Activated T-helper 1 cell treated with anti-CD3 and anti-CD28 coated beads, Interleukin-12 subunit alpha, Interleukin-12 subunit beta, Interleukin-2, Interleukin-4 antibody, amounts not matched to agents 30 ng/mL and 10 ng/mL and 1 ng/mL, durations not matched to agents 14 hours and 24 hours and 36 hours (primary cell): ENCODE measurements around the gene RAPH1. TPM values are rescaled to one million over a fixed set of nuclear protein-coding genes. Genes with fewer than 3 reads are reported as not detected.

Experiments
- DNase-seq: peaks from one replicate; pipeline ENCODE4 v3.0.0; 2021; ENCODE audit warnings: low spot score
- H3K27ac Mint-ChIP-seq: one replicate; pipeline ENCODE4 v1.8.0; 2021; ENCODE audit warnings: mild to moderate bottlenecking, mixed read lengths
- H3K27me3 Mint-ChIP-seq: one replicate; pipeline ENCODE4 v1.8.0; 2022; ENCODE audit warnings: mild to moderate bottlenecking, moderate library complexity, mixed read lengths; ENCODE audit not compliant: insufficient read depth
- H3K36me3 Mint-ChIP-seq: one replicate; pipeline ENCODE4 v1.8.0; 2021; ENCODE audit warnings: low read depth, mixed read lengths
- H3K4me1 Mint-ChIP-seq: one replicate; pipeline ENCODE4 v1.8.0; 2021; ENCODE audit warnings: low read depth, mixed read lengths
- H3K4me3 Mint-ChIP-seq: one replicate; pipeline ENCODE4 v1.8.0; 2021; ENCODE audit warnings: mild to moderate bottlenecking, moderate library complexity, mixed read lengths
- H3K9me3 Mint-ChIP-seq: one replicate; pipeline ENCODE4 v1.8.0; 2021; ENCODE audit warnings: mixed read lengths
- intact Hi-C: fragments of 100-400 bp; cut with micrococcal nuclease; formaldehyde crosslinking; loops from one replicate; pipeline ENCODE4 v1.15.1; 2024
- total RNA-seq: library from RNA; stranded (reverse); gene quantifications from 2 replicates; pipeline ENCODE4 v1.2.3, GENCODE V29; 2022

RAPH1 gene
- total RNA-seq, 1 donor from 2014 or later: 4.6 TPM

GRCh38 chr2:203455209-203455608 lies 79.9 kb downstream of the RAPH1 start:
- no peak overlapping the region for H3K27ac Mint-ChIP-seq
- H3K9me3 Mint-ChIP-seq: no peaks in the 10 kb centered on the region
- H3K4me3 Mint-ChIP-seq: no peak overlapping the region
- no peak for DNase-seq
- peaks cover 4% of the 10 kb centered on the region for H3K4me1 Mint-ChIP-seq
- H3K36me3 Mint-ChIP-seq: peaks cover 5% of the 10 kb centered on the region
- H3K27me3 Mint-ChIP-seq: no peaks in the 10 kb centered on the region
- intact Hi-C loops: loop anchor here (10.0 kb wide), 2 partner anchors 440 to 540 kb away; partner anchors contain the start of genes CARF, NBEAL1 and WDR12

DNA sequence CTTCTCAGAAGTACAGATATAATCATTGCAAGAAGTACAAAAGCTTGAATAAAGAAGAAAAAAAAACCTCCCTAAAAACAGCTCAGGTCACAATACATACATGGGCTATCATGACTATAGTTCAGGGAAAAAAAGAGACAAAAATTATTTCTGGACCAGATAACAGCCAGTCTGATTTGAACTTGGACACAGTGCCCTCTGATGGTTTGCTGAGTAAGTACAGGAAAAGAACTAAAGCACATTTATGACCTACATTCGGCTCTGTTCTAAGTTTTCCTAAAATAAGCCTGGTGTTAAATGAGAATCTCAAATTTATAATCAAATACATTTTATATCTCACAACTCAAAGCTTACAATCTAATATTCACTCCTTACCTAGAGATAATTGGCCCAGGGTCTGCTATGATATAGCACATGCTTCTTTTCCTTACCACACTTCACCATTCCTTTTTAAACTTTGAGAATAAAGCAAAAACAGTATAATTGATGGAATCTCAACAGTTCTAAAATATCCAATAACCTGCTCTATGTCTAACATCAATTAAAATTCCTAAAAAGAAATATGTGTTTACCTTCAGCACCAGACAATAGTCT lies 81.1 kb downstream of the RAPH1 start:
- no peak for DNase-seq

GRCh38 chr2:203451689-203452088 lies 83.4 kb downstream of the RAPH1 start:
- H3K4me3 Mint-ChIP-seq: no peak overlapping the region
- no peak overlapping the region for H3K27ac Mint-ChIP-seq
- intact Hi-C loops: loop anchor here (5.0 to 10.0 kb wide), 3 partner anchors 437 to 864 kb away; partner anchors contain the start of genes CARF, NBEAL1 and WDR12
- no peaks in the 10 kb centered on the region for H3K27me3 Mint-ChIP-seq
- no peak for DNase-seq
- peaks cover 3% of the 10 kb centered on the region for H3K36me3 Mint-ChIP-seq
- peaks cover 9% of the 10 kb centered on the region for H3K4me1 Mint-ChIP-seq
- H3K9me3 Mint-ChIP-seq: no peaks in the 10 kb centered on the region

More for the DNA sequence above, 81.1 kb downstream of the RAPH1 start:
- intact Hi-C loops: loop anchor here (1.0 to 10.0 kb wide), 6 partner anchors 229 to 881 kb away; partner anchors contain the start of genes CARF, NBEAL1 and WDR12
- Mint-ChIP-seq H3K9me3 (no peaks in the 10 kb centered on the region), H3K4me3 (no peak overlapping the region), H3K27me3 (no peaks in the 10 kb centered on the region), H3K36me3 (peaks cover 3% of the 10 kb centered on the region), H3K27ac (no peak overlapping the region), H3K4me1 (peaks cover 4% of the 10 kb centered on the region)

GRCh38 chr2:203451011-203451410 lies 84.1 kb downstream of the RAPH1 start:
- intact Hi-C loops: loop anchor here (5.0 to 10.0 kb wide), 3 partner anchors 436 to 864 kb away; partner anchors contain the start of genes CARF, NBEAL1 and WDR12
- peaks cover 16% of the 10 kb centered on the region for H3K4me1 Mint-ChIP-seq
- DNase-seq: no peak
- H3K9me3 Mint-ChIP-seq: no peaks in the 10 kb centered on the region
- H3K27ac Mint-ChIP-seq: no peak overlapping the region
- H3K36me3 Mint-ChIP-seq: peaks cover 6% of the 10 kb centered on the region
- no peak overlapping the region for H3K4me3 Mint-ChIP-seq
- no peaks in the 10 kb centered on the region for H3K27me3 Mint-ChIP-seq

- Mint-ChIP-seq H3K27me3 (no peaks in the 10 kb centered on the region), H3K4me3 (no peak overlapping the region), H3K4me1 (peaks cover 20% of the 10 kb centered on the region), H3K36me3 (peaks cover 6% of the 10 kb centered on the region), H3K27ac (no peak overlapping the region), H3K9me3 (no peaks in the 10 kb centered on the region)
- DNase-seq: no peak
- intact Hi-C loops: loop anchor here (5.0 to 10.0 kb wide), 3 partner anchors 436 to 863 kb away; partner anchors contain the start of genes CARF, NBEAL1 and WDR12
Measured at GRCh38 chr2:203450561-203450960, 84.5 kb downstream of the RAPH1 start.

DNA sequence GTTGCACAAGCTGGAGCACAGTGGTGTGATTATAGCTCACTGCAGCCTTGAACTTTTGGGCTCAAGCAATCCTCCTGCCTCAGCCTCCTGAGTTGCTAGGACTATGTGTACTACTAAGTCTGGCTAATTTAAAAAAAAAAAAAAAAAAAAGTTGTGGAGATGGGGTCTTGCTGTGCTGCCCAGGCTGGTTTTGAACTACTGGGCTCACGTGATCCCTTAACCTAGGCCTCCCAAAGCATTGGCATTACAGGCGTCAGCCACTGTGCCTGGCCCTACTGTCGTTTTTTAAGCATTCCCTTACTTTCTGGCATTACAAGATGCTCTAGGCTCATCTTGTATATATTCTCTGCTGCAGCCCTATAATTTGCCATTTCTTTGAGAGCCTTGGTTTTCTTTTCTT lies 88.3 kb downstream of the RAPH1 start:
- H3K36me3 Mint-ChIP-seq: peaks cover 3% of the 10 kb centered on the region
- no peak overlapping the region for H3K27ac Mint-ChIP-seq
- H3K27me3 Mint-ChIP-seq: no peaks in the 10 kb centered on the region
- H3K4me3 Mint-ChIP-seq: no peak overlapping the region
- intact Hi-C loops: no loop called here
- DNase-seq: no peak
- peaks cover 15% of the 10 kb centered on the region for H3K4me1 Mint-ChIP-seq
- no peaks in the 10 kb centered on the region for H3K9me3 Mint-ChIP-seq

DNA sequence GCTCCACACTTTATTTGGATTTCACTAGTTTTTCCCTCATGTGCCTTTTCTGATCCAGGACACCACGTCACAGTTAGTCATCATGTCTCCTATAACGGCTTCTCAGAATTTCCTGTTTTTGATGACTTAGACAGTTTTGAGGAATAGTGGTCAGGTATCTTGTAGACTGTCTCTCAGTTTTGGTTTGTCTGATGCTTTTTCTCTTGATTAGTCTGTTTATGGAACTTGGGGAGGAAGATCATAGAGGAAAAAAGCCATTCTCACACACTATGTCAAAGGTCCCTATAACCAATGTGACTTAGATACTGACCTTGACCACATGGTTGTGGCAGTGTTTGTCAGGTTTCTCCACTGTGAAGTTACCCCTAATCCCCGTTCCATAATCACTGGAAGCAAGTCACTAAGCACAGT lies 89.0 kb downstream of the RAPH1 start:
- no peaks in the 10 kb centered on the region for H3K9me3 Mint-ChIP-seq
- H3K36me3 Mint-ChIP-seq: peaks cover 5% of the 10 kb centered on the region
- peak overlapping the region; percentile 14 for H3K27ac Mint-ChIP-seq
- H3K4me3 Mint-ChIP-seq: no peak overlapping the region
- intact Hi-C loops: no loop called here
- peaks cover 15% of the 10 kb centered on the region for H3K4me1 Mint-ChIP-seq
- DNase-seq: no peak
- H3K27me3 Mint-ChIP-seq: no peaks in the 10 kb centered on the region

DNA sequence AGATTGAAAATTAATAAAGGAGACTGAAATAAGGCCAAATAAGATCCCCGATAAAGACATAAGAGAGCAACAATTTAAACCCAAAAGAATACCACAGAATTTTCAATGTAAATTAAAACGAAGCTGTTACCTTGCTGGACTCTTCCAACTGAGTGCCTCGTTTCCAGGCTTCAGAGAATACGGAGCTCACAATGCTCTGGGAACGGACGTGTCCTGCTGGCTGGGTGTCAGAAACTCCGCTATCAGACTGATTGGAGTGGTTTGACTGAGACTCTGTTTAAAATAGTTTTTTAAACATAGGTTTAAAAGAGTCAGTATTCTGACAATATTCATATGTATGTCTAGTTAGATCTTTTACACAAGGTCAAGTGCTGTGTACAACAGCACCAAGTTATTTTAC lies 90.4 kb downstream of the RAPH1 start:
- peaks cover 5% of the 10 kb centered on the region for H3K36me3 Mint-ChIP-seq
- no peaks in the 10 kb centered on the region for H3K27me3 Mint-ChIP-seq
- H3K27ac Mint-ChIP-seq: no peak overlapping the region
- H3K9me3 Mint-ChIP-seq: no peaks in the 10 kb centered on the region
- H3K4me1 Mint-ChIP-seq: peaks cover 15% of the 10 kb centered on the region
- intact Hi-C loops: no loop called here
- H3K4me3 Mint-ChIP-seq: no peak overlapping the region
- DNase-seq: no peak

GRCh38 chr2:203442463-203442862 lies 92.6 kb downstream of the RAPH1 start:
- Mint-ChIP-seq H3K27me3 (no peaks in the 10 kb centered on the region), H3K36me3 (peaks cover 5% of the 10 kb centered on the region), H3K9me3 (no peaks in the 10 kb centered on the region), H3K27ac (no peak overlapping the region), H3K4me1 (peaks cover 12% of the 10 kb centered on the region), H3K4me3 (no peak overlapping the region)
- DNase-seq: no peak
- intact Hi-C loops: no loop called here

DNA sequence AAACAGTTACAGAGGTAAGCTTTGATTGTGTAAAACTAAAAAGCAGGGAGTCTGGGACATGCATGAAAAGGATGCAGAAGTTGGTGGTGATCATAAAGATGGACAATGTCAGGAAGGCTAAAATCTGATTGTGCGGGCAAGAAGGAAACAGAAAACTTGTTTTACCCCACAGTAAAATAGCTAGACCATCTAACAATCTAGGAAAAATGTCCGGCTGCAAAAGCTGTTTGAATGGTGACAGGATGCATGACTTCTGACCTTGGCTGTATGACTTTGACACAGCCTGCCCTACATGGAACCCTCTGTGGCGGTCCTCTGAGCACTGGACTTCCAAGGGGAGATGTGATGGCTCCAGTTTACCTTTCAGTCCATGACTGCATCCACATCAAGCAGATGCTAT lies 93.6 kb downstream of the RAPH1 start:
- Mint-ChIP-seq H3K27me3 (no peaks in the 10 kb centered on the region), H3K4me3 (no peak overlapping the region), H3K27ac (no peak overlapping the region), H3K36me3 (peaks cover 5% of the 10 kb centered on the region), H3K4me1 (peaks cover 8% of the 10 kb centered on the region), H3K9me3 (no peaks in the 10 kb centered on the region)
- intact Hi-C loops: no loop called here
- DNase-seq: no peak

DNA sequence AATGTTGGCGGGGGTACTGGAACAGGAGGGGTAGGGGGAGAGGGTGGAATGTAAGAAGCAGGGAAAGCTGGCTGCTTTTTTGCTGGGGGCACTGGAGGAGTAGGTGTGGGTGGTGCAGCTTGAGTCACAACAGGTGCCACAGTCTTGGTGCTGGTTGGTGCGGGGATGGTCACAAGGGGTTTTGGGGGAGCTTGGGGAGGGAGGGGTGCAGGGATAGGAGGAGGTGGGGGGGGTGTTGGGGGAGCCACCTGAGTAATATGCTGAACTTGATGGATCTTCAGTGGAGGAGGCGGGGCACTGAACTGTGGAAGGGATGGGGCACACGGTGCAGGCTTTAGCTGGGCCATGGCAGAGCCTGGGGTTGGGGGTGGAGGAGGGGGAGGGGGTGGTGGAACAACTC lies 94.4 kb downstream of the RAPH1 start:
- H3K27me3 Mint-ChIP-seq: no peaks in the 10 kb centered on the region
- no peak for DNase-seq
- intact Hi-C loops: no loop called here
- H3K9me3 Mint-ChIP-seq: no peaks in the 10 kb centered on the region
- H3K4me3 Mint-ChIP-seq: no peak overlapping the region
- H3K36me3 Mint-ChIP-seq: peaks cover 2% of the 10 kb centered on the region
- no peak overlapping the region for H3K27ac Mint-ChIP-seq
- peaks cover under 1% of the 10 kb centered on the region for H3K4me1 Mint-ChIP-seq

DNA sequence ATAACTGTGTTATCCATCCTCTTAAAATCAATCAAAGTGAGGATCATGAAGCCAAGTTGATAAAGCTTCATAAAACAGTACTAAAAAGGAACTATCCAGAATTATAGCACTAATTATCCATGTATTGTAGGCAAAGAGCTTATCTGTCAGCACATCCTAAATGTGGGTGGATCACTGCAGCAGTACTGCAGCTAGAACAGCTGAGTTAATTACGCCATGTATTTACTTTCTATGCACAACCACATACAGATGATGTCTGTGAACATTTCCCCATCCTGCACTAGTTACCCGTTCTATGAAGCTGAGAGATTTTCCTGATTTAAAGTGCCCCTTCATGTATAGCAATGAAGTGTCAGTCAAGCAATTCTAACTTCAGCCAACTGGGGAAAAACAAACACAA lies 96.6 kb downstream of the RAPH1 start:
- DNase-seq: no peak
- Mint-ChIP-seq H3K4me3 (no peak overlapping the region), H3K4me1 (no peaks in the 10 kb centered on the region), H3K9me3 (no peaks in the 10 kb centered on the region), H3K27ac (no peak overlapping the region), H3K27me3 (no peaks in the 10 kb centered on the region), H3K36me3 (peaks cover 2% of the 10 kb centered on the region)
- intact Hi-C loops: no loop called here

- Mint-ChIP-seq H3K4me1 (no peaks in the 10 kb centered on the region), H3K36me3 (peaks cover 6% of the 10 kb centered on the region), H3K27me3 (no peaks in the 10 kb centered on the region), H3K9me3 (no peaks in the 10 kb centered on the region), H3K27ac (no peak overlapping the region), H3K4me3 (no peak overlapping the region)
- intact Hi-C loops: no loop called here
- no peak for DNase-seq
Measured at GRCh38 chr2:203437511-203437910, 97.6 kb downstream of the RAPH1 start.
